Fibroblast of mammary gland (primary cell): ENCODE data around the gene TNNI3K.

ENCODE experiments used
- DNase-seq: peaks from one replicate; pipeline ENCODE4 v3.0.0-alpha.2; 2010; ENCODE audit warnings: low read depth
- H3K4me3 ChIP-seq: 2 replicates; pipeline ENCODE4 v1.5.1; 2011; ENCODE audit warnings: low read depth, mild to moderate bottlenecking, low read length, moderate library complexity; ENCODE audit not compliant: control insufficient read depth
- TF ChIP-seq, protein P1 (sequence below): conservative IDR thresholded peaks from 2 replicates; pipeline ENCODE4 v1.5.1; 2011; ENCODE audit warnings: low read depth, low read length, inconsistent platforms; ENCODE audit not compliant: control insufficient read depth, insufficient read depth

The TNNI3K gene

GRCh38 chr1:74396462-74396861 is 161.3 kb downstream of the TNNI3K start:
- TF ChIP-seq, protein P1, sequence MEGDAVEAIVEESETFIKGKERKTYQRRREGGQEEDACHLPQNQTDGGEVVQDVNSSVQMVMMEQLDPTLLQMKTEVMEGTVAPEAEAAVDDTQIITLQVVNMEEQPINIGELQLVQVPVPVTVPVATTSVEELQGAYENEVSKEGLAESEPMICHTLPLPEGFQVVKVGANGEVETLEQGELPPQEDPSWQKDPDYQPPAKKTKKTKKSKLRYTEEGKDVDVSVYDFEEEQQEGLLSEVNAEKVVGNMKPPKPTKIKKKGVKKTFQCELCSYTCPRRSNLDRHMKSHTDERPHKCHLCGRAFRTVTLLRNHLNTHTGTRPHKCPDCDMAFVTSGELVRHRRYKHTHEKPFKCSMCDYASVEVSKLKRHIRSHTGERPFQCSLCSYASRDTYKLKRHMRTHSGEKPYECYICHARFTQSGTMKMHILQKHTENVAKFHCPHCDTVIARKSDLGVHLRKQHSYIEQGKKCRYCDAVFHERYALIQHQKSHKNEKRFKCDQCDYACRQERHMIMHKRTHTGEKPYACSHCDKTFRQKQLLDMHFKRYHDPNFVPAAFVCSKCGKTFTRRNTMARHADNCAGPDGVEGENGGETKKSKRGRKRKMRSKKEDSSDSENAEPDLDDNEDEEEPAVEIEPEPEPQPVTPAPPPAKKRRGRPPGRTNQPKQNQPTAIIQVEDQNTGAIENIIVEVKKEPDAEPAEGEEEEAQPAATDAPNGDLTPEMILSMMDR, result no peak
- DNase-seq, result no peak
- H3K4me3 ChIP-seq, result no peak overlapping the region

GRCh38 chr1:74396933-74397332 is 161.7 kb downstream of the TNNI3K start:
- DNase-seq, result no peak
- TF ChIP-seq, protein P1, result no peak
- H3K4me3 ChIP-seq, result no peak overlapping the region

DNA sequence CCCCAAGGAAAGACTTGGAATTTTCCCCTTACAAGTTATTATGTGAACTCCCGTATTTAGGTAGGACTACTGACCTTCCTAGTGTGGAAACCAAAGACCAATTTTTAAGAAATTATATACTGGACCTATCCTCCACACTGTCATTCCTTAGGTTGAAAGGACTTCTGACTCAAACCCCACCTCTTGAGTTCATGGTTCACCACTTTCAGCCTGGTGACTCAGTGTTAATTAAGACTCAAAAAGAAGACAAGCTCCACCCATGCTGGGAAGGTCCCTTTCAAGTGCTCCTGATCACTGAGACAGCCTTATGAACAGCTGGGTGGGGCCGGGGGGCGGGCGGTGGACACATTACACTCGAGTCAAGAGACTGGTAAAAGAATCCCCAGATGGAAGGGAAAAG is 164.1 kb downstream of the TNNI3K start:
- TF ChIP-seq, protein P1, result no peak
- no peak for DNase-seq
- H3K4me3 ChIP-seq, result no peak overlapping the region

DNA sequence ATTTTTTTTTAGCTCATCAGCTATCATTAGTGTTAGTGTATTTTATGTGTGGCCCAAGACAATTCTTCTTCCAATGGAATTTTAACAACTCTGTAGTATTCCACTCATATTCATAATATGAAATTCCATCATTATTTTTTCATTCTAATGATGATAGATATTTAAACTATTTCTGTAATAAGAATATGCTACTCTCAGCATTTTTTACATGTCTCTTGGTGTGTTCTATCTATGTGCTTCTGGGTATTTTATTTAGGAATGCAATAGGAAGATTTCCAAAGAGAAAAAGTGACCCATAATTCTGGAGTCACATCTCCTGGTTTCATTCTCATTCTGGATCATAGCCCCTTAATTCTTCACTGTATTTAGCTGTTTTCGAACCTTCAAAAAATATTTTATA is 167.7 kb downstream of the TNNI3K start:
- no peak overlapping the region for H3K4me3 ChIP-seq
- TF ChIP-seq, protein P1, result no peak
- DNase-seq, result no peak

GRCh38 chr1:74403606-74404005 is 168.4 kb downstream of the TNNI3K start:
- no peak overlapping the region for H3K4me3 ChIP-seq
- TF ChIP-seq, protein P1, result no peak

GRCh38 chr1:74406759-74407158 is 171.6 kb downstream of the TNNI3K start:
- DNase-seq, result no peak
- TF ChIP-seq, protein P1, result no peak
- no peak overlapping the region for H3K4me3 ChIP-seq

More at GRCh38 chr1:74403606-74404005, 168.4 kb downstream of the TNNI3K start:
- no peak for DNase-seq

DNA sequence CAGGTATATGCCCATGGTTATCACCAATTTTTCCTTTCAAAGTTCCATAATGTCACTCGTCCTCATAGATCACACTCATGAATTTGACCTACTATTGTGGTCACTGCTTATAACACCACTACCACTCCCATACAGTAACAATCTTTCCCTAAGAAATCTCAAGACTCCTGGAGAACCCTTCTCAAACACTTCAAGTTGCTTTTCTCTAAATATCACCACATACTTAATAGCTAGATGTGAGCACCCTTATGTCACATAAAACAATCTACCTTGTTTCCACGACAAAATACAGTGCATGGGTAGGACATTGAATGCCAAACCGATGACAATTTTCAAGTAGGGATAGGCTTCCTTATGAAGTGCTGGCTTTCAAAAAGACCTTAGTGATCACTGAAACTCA is 172.7 kb downstream of the TNNI3K start:
- no peak for DNase-seq
- no peak overlapping the region for H3K4me3 ChIP-seq
- TF ChIP-seq, protein P1, result no peak
